ENCODE data around the gene FKBP2. TPM values are rescaled to one million over a fixed set of nuclear protein-coding genes. Genes with fewer than 3 reads are reported as not detected.

FKBP2 gene
- total RNA-seq, 4 donors from 2014 or later = 50.7 to 89.6 (median 56.0) TPM

GRCh38 chr11:64209563-64209843, 31.4 kb upstream of the FKBP2 start:
- Histone ChIP-seq H3K27me3 (no peaks in the 10 kb centered on the region), H3K9me3 (no peaks in the 10 kb centered on the region), H3K36me3 (peaks cover 0 to 47% (median 0%) of the 10 kb centered on the region in 3 donors), H3K4me1 (peaks cover 3 to 44% (median 4%) of the 10 kb centered on the region in 3 donors), H3K4me3 (no peak overlapping the region), H3K27ac (no peak overlapping the region)
- TF ChIP-seq, protein P1, sequence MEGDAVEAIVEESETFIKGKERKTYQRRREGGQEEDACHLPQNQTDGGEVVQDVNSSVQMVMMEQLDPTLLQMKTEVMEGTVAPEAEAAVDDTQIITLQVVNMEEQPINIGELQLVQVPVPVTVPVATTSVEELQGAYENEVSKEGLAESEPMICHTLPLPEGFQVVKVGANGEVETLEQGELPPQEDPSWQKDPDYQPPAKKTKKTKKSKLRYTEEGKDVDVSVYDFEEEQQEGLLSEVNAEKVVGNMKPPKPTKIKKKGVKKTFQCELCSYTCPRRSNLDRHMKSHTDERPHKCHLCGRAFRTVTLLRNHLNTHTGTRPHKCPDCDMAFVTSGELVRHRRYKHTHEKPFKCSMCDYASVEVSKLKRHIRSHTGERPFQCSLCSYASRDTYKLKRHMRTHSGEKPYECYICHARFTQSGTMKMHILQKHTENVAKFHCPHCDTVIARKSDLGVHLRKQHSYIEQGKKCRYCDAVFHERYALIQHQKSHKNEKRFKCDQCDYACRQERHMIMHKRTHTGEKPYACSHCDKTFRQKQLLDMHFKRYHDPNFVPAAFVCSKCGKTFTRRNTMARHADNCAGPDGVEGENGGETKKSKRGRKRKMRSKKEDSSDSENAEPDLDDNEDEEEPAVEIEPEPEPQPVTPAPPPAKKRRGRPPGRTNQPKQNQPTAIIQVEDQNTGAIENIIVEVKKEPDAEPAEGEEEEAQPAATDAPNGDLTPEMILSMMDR (IDR thresholded peaks at IDR 0.05) = no peak
- TF ChIP-seq POLR2A (IDR thresholded peaks at IDR 0.05) = no peak
- 86 to 87% methylated on average over 8 of the region's 8 CpGs for WGBS, 2 donors
- DNase-seq = no peak
- intact Hi-C loops (cut with DNase I) = no loop called here

- no peak for TF ChIP-seq POLR2A (IDR thresholded peaks at IDR 0.05)
- TF ChIP-seq, protein P1 (IDR thresholded peaks at IDR 0.05) = no peak
- Histone ChIP-seq H3K27ac (no peak overlapping the region), H3K9me3 (no peaks in the 10 kb centered on the region), H3K4me1 (peaks cover 0 to 35% (median 0%) of the 10 kb centered on the region in 3 donors), H3K27me3 (no peaks in the 10 kb centered on the region), H3K36me3 (peaks cover 0 to 40% (median 0%) of the 10 kb centered on the region in 3 donors), H3K4me3 (no peak overlapping the region)
- WGBS, 2 donors = 81 to 85% methylated on average over 11 to 16 of the region's 24 CpGs
- no peak for DNase-seq
- intact Hi-C loops (cut with DNase I) = no loop called here
Measured at GRCh38 chr11:64210301-64211020, 30.4 kb upstream of the FKBP2 start.

- intact Hi-C loops (cut with DNase I) = no loop called here
- DNase-seq = no peak
- no peak overlapping the region for H3K4me3 ChIP-seq
- H3K36me3 ChIP-seq = peaks cover 0 to 31% (median 0%) of the 10 kb centered on the region in 3 donors
- no peak overlapping the region for H3K27ac ChIP-seq
- WGBS, 2 donors = 57 to 74% methylated on average over 8 to 14 of the region's 30 CpGs
- H3K27me3 ChIP-seq = no peaks in the 10 kb centered on the region
- no peak for TF ChIP-seq POLR2A (IDR thresholded peaks at IDR 0.05)
- TF ChIP-seq, protein P1 (IDR thresholded peaks at IDR 0.05) = no peak
- peaks cover 0 to 26% (median 0%) of the 10 kb centered on the region in 3 donors for H3K4me1 ChIP-seq
- H3K9me3 ChIP-seq = no peaks in the 10 kb centered on the region
Measured at GRCh38 chr11:64211181-64211872, 29.6 kb upstream of the FKBP2 start.

DNA sequence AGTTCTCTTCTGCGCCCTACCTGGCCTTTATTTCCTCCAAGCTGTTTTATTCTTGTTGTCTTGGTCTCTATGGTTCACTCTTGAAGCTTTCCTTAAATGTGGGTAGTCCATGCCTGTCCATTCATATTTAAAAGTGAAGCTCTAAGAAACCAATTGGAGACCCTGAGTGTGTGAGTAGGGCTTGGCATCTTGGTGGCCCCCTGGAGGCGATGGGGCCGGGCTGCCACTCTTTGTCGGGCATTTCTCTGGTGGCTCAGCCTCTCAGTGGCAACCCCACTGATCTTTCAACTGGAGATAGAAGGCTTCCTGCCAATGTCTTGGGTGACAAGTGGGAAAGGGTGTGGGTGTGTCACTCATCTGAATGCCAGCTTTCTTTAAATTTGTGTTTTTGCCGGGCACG, 24.0 kb upstream of the FKBP2 start:
- H3K9me3 ChIP-seq = no peaks in the 10 kb centered on the region
- H3K4me3 ChIP-seq = no peak overlapping the region
- no peak for DNase-seq
- intact Hi-C loops (cut with DNase I) = no loop called here
- H3K27ac ChIP-seq = no peak overlapping the region
- 77 to 79% methylated on average over 3 to 4 of the region's 6 CpGs for WGBS, 2 donors
- TF ChIP-seq POLR2A (IDR thresholded peaks at IDR 0.05) = no peak
- TF ChIP-seq, protein P1 (IDR thresholded peaks at IDR 0.05) = no peak
- H3K4me1 ChIP-seq = no peaks in the 10 kb centered on the region
- no peaks in the 10 kb centered on the region for H3K27me3 ChIP-seq
- peaks cover 0 to 29% (median 6%) of the 10 kb centered on the region in 3 donors for H3K36me3 ChIP-seq

GRCh38 chr11:64218628-64219353, 22.1 kb upstream of the FKBP2 start:
- TF ChIP-seq, protein P1 (IDR thresholded peaks at IDR 0.05) = no peak
- TF ChIP-seq POLR2A (IDR thresholded peaks at IDR 0.05) = no peak
- no peak overlapping the region for H3K27ac ChIP-seq
- DNase-seq = no peak
- H3K4me1 ChIP-seq = peaks cover 0 to 16% (median 0%) of the 10 kb centered on the region in 3 donors
- H3K9me3 ChIP-seq = no peaks in the 10 kb centered on the region
- no peaks in the 10 kb centered on the region for H3K27me3 ChIP-seq
- H3K4me3 ChIP-seq = no peak overlapping the region
- 80% methylated on average over 3 to 4 of the region's 11 CpGs for WGBS, 2 donors
- peaks cover 0 to 39% (median 6%) of the 10 kb centered on the region in 3 donors for H3K36me3 ChIP-seq
- intact Hi-C loops (cut with DNase I) = no loop called here

Measured in esophagus squamous epithelium (tissue), 5 donors.